ENCODE data around the gene GCNT3. TPM values are rescaled to one million over a fixed set of nuclear protein-coding genes. Genes with fewer than 3 reads are reported as not detected.
"Not testable (repeated sequence)": the region's sequence is repeated elsewhere in the genome, so short reads cannot be mapped to it uniquely, and the experiment has no call there.

The GCNT3 gene
- polyA plus RNA-seq, 4 donors, result 10.2 to 83.9 (median 32.1) TPM

GRCh38 chr15:59632714-59633113 lies 21.1 kb downstream of the GCNT3 start:
- H3K27me3 ChIP-seq (ENCODE audit: control insufficient read depth in 3 of 3, insufficient read depth in 3 of 3, low read length in 3 of 3), result no peaks in the 10 kb centered on the region
- FAIRE-seq, result no peak
- H3K36me3 ChIP-seq (ENCODE audit: control insufficient read depth in 3 of 3, insufficient read depth in 2 of 3, low read depth in 1 of 3, low read length in 3 of 3), result peaks cover 0 to 2% (median 0%) of the 10 kb centered on the region in 3 donors
- no peak for DNase-seq
- 65 to 88% (median 76%) methylated on average over 4 of the region's 4 CpGs for WGBS, 3 donors
- no peaks in the 10 kb centered on the region for H3K4me1 ChIP-seq (ENCODE audit: control insufficient read depth in 3 of 3, insufficient read depth in 2 of 3, low read depth in 1 of 3, low read length in 2 of 3)
- no peaks in the 10 kb centered on the region for H3K9me3 ChIP-seq (ENCODE audit: control insufficient read depth in 2 of 2, insufficient read depth in 1 of 2, low read depth in 1 of 2, low read length in 1 of 2)
- H3K4me3 ChIP-seq (ENCODE audit: low read depth in 1 of 3, low read length in 3 of 3), result no peak overlapping the region
- no peak overlapping the region for H3K27ac ChIP-seq (ENCODE audit: low read depth in 1 of 3, low read length in 2 of 3)

GRCh38 chr15:59636184-59636583 lies 24.6 kb downstream of the GCNT3 start:
- DNase-seq (no peak), FAIRE-seq (no peak)
- no peaks in the 10 kb centered on the region for H3K9me3 ChIP-seq (ENCODE audit: control insufficient read depth in 2 of 2, insufficient read depth in 1 of 2, low read depth in 1 of 2, low read length in 1 of 2)
- peaks cover 4 to 7% (median 4%) of the 10 kb centered on the region in 3 donors for H3K36me3 ChIP-seq (ENCODE audit: control insufficient read depth in 3 of 3, insufficient read depth in 2 of 3, low read depth in 1 of 3, low read length in 3 of 3)
- no peak overlapping the region for H3K27ac ChIP-seq (ENCODE audit: low read depth in 1 of 3, low read length in 2 of 3)
- no peaks in the 10 kb centered on the region for H3K4me1 ChIP-seq (ENCODE audit: control insufficient read depth in 3 of 3, insufficient read depth in 2 of 3, low read depth in 1 of 3, low read length in 2 of 3)
- H3K4me3 ChIP-seq (ENCODE audit: low read depth in 1 of 3, low read length in 3 of 3), result no peak overlapping the region
- 89 to 96% (median 92%) methylated on average over 3 of the region's 3 CpGs for WGBS, 3 donors
- no peaks in the 10 kb centered on the region for H3K27me3 ChIP-seq (ENCODE audit: control insufficient read depth in 3 of 3, insufficient read depth in 3 of 3, low read length in 3 of 3)

GRCh38 chr15:59637507-59637906 lies 25.9 kb downstream of the GCNT3 start:
- H3K27me3 ChIP-seq (ENCODE audit: control insufficient read depth in 3 of 3, insufficient read depth in 3 of 3, low read length in 3 of 3); H3K36me3 ChIP-seq (ENCODE audit: control insufficient read depth in 3 of 3, insufficient read depth in 2 of 3, low read depth in 1 of 3, low read length in 3 of 3); H3K27ac ChIP-seq (ENCODE audit: low read depth in 1 of 3, low read length in 2 of 3); FAIRE-seq; DNase-seq; H3K9me3 ChIP-seq (ENCODE audit: control insufficient read depth in 2 of 2, insufficient read depth in 1 of 2, low read depth in 1 of 2, low read length in 1 of 2); H3K4me1 ChIP-seq (ENCODE audit: control insufficient read depth in 3 of 3, insufficient read depth in 2 of 3, low read depth in 1 of 3, low read length in 2 of 3); H3K4me3 ChIP-seq (ENCODE audit: low read depth in 1 of 3, low read length in 3 of 3): not testable (repeated sequence)
- WGBS, 3 donors, result 91 to 98% (median 91%) methylated on average over 2 of the region's 2 CpGs

GRCh38 chr15:59642351-59642750 lies 30.8 kb downstream of the GCNT3 start:
- FAIRE-seq, result peak; percentile 68
- no peaks in the 10 kb centered on the region for H3K4me1 ChIP-seq (ENCODE audit: control insufficient read depth in 3 of 3, insufficient read depth in 2 of 3, low read depth in 1 of 3, low read length in 2 of 3)
- no peak overlapping the region for H3K4me3 ChIP-seq (ENCODE audit: low read depth in 1 of 3, low read length in 3 of 3)
- peaks cover 9 to 29% (median 12%) of the 10 kb centered on the region in 3 donors for H3K36me3 ChIP-seq (ENCODE audit: control insufficient read depth in 3 of 3, insufficient read depth in 2 of 3, low read depth in 1 of 3, low read length in 3 of 3)
- 85 to 87% (median 86%) methylated on average over 2 of the region's 2 CpGs for WGBS, 3 donors
- no peak overlapping the region for H3K27ac ChIP-seq (ENCODE audit: low read depth in 1 of 3, low read length in 2 of 3)
- DNase-seq, result no peak
- no peaks in the 10 kb centered on the region for H3K9me3 ChIP-seq (ENCODE audit: control insufficient read depth in 2 of 2, insufficient read depth in 1 of 2, low read depth in 1 of 2, low read length in 1 of 2)
- no peaks in the 10 kb centered on the region for H3K27me3 ChIP-seq (ENCODE audit: control insufficient read depth in 3 of 3, insufficient read depth in 3 of 3, low read length in 3 of 3)

GRCh38 chr15:59644756-59645155 lies 33.2 kb downstream of the GCNT3 start:
- Histone ChIP-seq H3K4me3 (ENCODE audit: low read depth in 1 of 3, low read length in 3 of 3) (no peak overlapping the region), H3K27me3 (ENCODE audit: control insufficient read depth in 3 of 3, insufficient read depth in 3 of 3, low read length in 3 of 3) (no peaks in the 10 kb centered on the region), H3K4me1 (ENCODE audit: control insufficient read depth in 3 of 3, insufficient read depth in 2 of 3, low read depth in 1 of 3, low read length in 2 of 3) (no peaks in the 10 kb centered on the region), H3K27ac (ENCODE audit: low read depth in 1 of 3, low read length in 2 of 3) (no peak overlapping the region), H3K9me3 (ENCODE audit: control insufficient read depth in 2 of 2, insufficient read depth in 1 of 2, low read depth in 1 of 2, low read length in 1 of 2) (no peaks in the 10 kb centered on the region), H3K36me3 (ENCODE audit: control insufficient read depth in 3 of 3, insufficient read depth in 2 of 3, low read depth in 1 of 3, low read length in 3 of 3) (peaks cover 5 to 35% (median 10%) of the 10 kb centered on the region in 3 donors)
- 62 to 83% (median 69%) methylated on average over 4 of the region's 4 CpGs for WGBS, 3 donors
- DNase-seq, result no peak
- no peak for FAIRE-seq

- not testable (repeated sequence) for DNase-seq; H3K27me3 ChIP-seq (ENCODE audit: control insufficient read depth in 3 of 3, insufficient read depth in 3 of 3, low read length in 3 of 3); H3K9me3 ChIP-seq (ENCODE audit: control insufficient read depth in 2 of 2, insufficient read depth in 1 of 2, low read depth in 1 of 2, low read length in 1 of 2); H3K27ac ChIP-seq (ENCODE audit: low read depth in 1 of 3, low read length in 2 of 3); H3K4me1 ChIP-seq (ENCODE audit: control insufficient read depth in 3 of 3, insufficient read depth in 2 of 3, low read depth in 1 of 3, low read length in 2 of 3); FAIRE-seq; H3K4me3 ChIP-seq (ENCODE audit: low read depth in 1 of 3, low read length in 3 of 3)
- peaks cover 5 to 34% (median 13%) of the 10 kb centered on the region in 3 donors for H3K36me3 ChIP-seq (ENCODE audit: control insufficient read depth in 3 of 3, insufficient read depth in 2 of 3, low read depth in 1 of 3, low read length in 3 of 3)
- WGBS, 3 donors, result 98% methylated on average over 8 to 9 of the region's 9 CpGs
Measured at GRCh38 chr15:59645812-59646211, 34.2 kb downstream of the GCNT3 start.

GRCh38 chr15:59646277-59646676 lies 34.7 kb downstream of the GCNT3 start:
- no peaks in the 10 kb centered on the region for H3K9me3 ChIP-seq (ENCODE audit: control insufficient read depth in 2 of 2, insufficient read depth in 1 of 2, low read depth in 1 of 2, low read length in 1 of 2)
- H3K36me3 ChIP-seq (ENCODE audit: control insufficient read depth in 3 of 3, insufficient read depth in 2 of 3, low read depth in 1 of 3, low read length in 3 of 3), result peaks cover 5 to 37% (median 14%) of the 10 kb centered on the region in 3 donors
- H3K27me3 ChIP-seq (ENCODE audit: control insufficient read depth in 3 of 3, insufficient read depth in 3 of 3, low read length in 3 of 3), result no peaks in the 10 kb centered on the region
- WGBS, 3 donors, result 99 to 100% (median 100%) methylated on average over 1 of the region's 1 CpG
- no peaks in the 10 kb centered on the region for H3K4me1 ChIP-seq (ENCODE audit: control insufficient read depth in 3 of 3, insufficient read depth in 2 of 3, low read depth in 1 of 3, low read length in 2 of 3)
- H3K27ac ChIP-seq (ENCODE audit: low read depth in 1 of 3, low read length in 2 of 3), result no peak overlapping the region
- FAIRE-seq, result no peak
- H3K4me3 ChIP-seq (ENCODE audit: low read depth in 1 of 3, low read length in 3 of 3), result no peak overlapping the region
- DNase-seq, result no peak

- peaks cover 7 to 42% (median 14%) of the 10 kb centered on the region in 3 donors for H3K36me3 ChIP-seq (ENCODE audit: control insufficient read depth in 3 of 3, insufficient read depth in 2 of 3, low read depth in 1 of 3, low read length in 3 of 3)
- H3K4me1 ChIP-seq (ENCODE audit: control insufficient read depth in 3 of 3, insufficient read depth in 2 of 3, low read depth in 1 of 3, low read length in 2 of 3), result no peaks in the 10 kb centered on the region
- H3K27me3 ChIP-seq (ENCODE audit: control insufficient read depth in 3 of 3, insufficient read depth in 3 of 3, low read length in 3 of 3), result no peaks in the 10 kb centered on the region
- WGBS, 3 donors, result 83 to 100% (median 88%) methylated on average over 1 of the region's 1 CpG
- H3K27ac ChIP-seq (ENCODE audit: low read depth in 1 of 3, low read length in 2 of 3), result no peak overlapping the region
- FAIRE-seq, result no peak
- no peak for DNase-seq
- no peak overlapping the region for H3K4me3 ChIP-seq (ENCODE audit: low read depth in 1 of 3, low read length in 3 of 3)
- H3K9me3 ChIP-seq (ENCODE audit: control insufficient read depth in 2 of 2, insufficient read depth in 1 of 2, low read depth in 1 of 2, low read length in 1 of 2), result no peaks in the 10 kb centered on the region
Measured at GRCh38 chr15:59647085-59647484, 35.5 kb downstream of the GCNT3 start.

- Histone ChIP-seq H3K4me1 (ENCODE audit: control insufficient read depth in 3 of 3, insufficient read depth in 2 of 3, low read depth in 1 of 3, low read length in 2 of 3) (no peaks in the 10 kb centered on the region), H3K36me3 (ENCODE audit: control insufficient read depth in 3 of 3, insufficient read depth in 2 of 3, low read depth in 1 of 3, low read length in 3 of 3) (peaks cover 7 to 35% (median 12%) of the 10 kb centered on the region in 3 donors), H3K27me3 (ENCODE audit: control insufficient read depth in 3 of 3, insufficient read depth in 3 of 3, low read length in 3 of 3) (no peaks in the 10 kb centered on the region), H3K27ac (ENCODE audit: low read depth in 1 of 3, low read length in 2 of 3) (no peak overlapping the region), H3K9me3 (ENCODE audit: control insufficient read depth in 2 of 2, insufficient read depth in 1 of 2, low read depth in 1 of 2, low read length in 1 of 2) (no peaks in the 10 kb centered on the region), H3K4me3 (ENCODE audit: low read depth in 1 of 3, low read length in 3 of 3) (no peak overlapping the region)
- FAIRE-seq, result no peak
- no peak for DNase-seq
Measured at GRCh38 chr15:59649603-59650002, 38.0 kb downstream of the GCNT3 start.
